Breast epithelium (tissue), 3 donors: ENCODE results near the gene RAI1.

Experiments
- POLR2A ChIP-seq: fragments of 450-650 bp; IDR thresholded peaks from one replicate; pipeline ENCODE4 v1.6.1; 2016; ENCODE audit warnings: antibody characterized with exemption, mild to moderate bottlenecking, moderate library complexity
- POLR2AphosphoS5 ChIP-seq, 3 donors: sonication (generic); formaldehyde crosslinking; IDR thresholded peaks; one replicate each; pipeline ENCODE4 v1.6.1; 2017; ENCODE audit warnings: antibody characterized with exemption in 3 of 3
- TF ChIP-seq, protein P1 (sequence below), 3 donors: fragments of 450-650 bp; IDR thresholded peaks; one replicate each; pipeline ENCODE4 v1.5.1; 2016 to 2017; ENCODE audit warnings: antibody characterized with exemption in 3 of 3, mild to moderate bottlenecking in 3 of 3, moderate library complexity in 3 of 3

DNA sequence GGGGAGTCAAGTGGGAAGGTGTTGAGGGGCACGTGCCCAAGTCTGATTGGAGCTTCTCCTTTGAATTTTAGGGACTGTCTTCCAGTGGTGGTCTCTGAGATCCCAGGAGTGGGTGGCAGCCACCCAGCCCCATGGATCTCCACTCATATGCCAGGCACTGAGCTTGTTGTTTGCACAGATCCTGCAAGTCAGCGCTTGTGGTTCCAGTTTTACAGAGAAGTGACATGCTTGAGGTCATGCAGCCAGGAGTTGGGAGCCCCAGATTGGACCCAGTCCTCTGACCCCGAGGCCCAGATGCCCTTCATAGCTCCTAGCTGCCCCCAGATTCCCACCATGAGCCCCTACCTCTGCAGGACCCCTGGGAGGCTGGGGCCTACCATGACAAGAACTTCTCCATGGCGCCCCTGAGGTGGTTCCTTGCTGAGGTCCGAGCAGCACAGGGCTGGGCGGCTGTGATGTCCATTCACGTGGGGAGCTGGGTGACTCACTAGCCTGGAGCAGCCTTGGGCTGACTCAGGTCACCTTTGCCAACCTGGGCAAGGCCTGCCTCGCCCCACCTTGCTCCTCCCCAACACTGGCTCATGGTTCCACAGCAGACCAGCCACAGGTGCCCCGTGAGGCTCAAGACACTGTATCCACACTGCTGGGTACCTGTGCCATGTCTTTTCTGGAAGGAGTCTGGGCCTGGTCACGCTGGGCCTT, 47.4 kb downstream of the RAI1 start:
- TF ChIP-seq POLR2A (no peak), POLR2AphosphoS5 (IDR thresholded peaks at IDR 0.05) (no peak)
- TF ChIP-seq, protein P1, sequence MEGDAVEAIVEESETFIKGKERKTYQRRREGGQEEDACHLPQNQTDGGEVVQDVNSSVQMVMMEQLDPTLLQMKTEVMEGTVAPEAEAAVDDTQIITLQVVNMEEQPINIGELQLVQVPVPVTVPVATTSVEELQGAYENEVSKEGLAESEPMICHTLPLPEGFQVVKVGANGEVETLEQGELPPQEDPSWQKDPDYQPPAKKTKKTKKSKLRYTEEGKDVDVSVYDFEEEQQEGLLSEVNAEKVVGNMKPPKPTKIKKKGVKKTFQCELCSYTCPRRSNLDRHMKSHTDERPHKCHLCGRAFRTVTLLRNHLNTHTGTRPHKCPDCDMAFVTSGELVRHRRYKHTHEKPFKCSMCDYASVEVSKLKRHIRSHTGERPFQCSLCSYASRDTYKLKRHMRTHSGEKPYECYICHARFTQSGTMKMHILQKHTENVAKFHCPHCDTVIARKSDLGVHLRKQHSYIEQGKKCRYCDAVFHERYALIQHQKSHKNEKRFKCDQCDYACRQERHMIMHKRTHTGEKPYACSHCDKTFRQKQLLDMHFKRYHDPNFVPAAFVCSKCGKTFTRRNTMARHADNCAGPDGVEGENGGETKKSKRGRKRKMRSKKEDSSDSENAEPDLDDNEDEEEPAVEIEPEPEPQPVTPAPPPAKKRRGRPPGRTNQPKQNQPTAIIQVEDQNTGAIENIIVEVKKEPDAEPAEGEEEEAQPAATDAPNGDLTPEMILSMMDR (IDR thresholded peaks at IDR 0.05), result no peak
